GM20000 (cell line): ENCODE measurements around the gene COPS8.

ENCODE experiments used
- DNase-seq: peaks from one replicate; pipeline ENCODE4 v3.0.0; 2012; ENCODE audit warnings: low spot score
- CTCF ChIP-seq: IDR thresholded peaks from 2 replicates; pipeline ENCODE4 v1.5.1; 2012; ENCODE audit warnings: mild to moderate bottlenecking, control low read depth; ENCODE audit errors: extremely low read depth, missing control alignments

COPS8 gene

GRCh38 chr2:237048595-237048994, 37.1 kb upstream of the COPS8 start:
- DNase-seq, result no peak
- no peak for TF ChIP-seq CTCF

- DNase-seq, result no peak
- TF ChIP-seq CTCF, result no peak
Measured at GRCh38 chr2:237051861-237052260, 33.8 kb upstream of the COPS8 start.

GRCh38 chr2:237053066-237053465, 32.6 kb upstream of the COPS8 start:
- DNase-seq, result no peak
- no peak for TF ChIP-seq CTCF

GRCh38 chr2:237055386-237056100, 30.1 kb upstream of the COPS8 start:
- DNase-seq, result no peak
- TF ChIP-seq CTCF, result no peak

GRCh38 chr2:237056287-237056875, 29.3 kb upstream of the COPS8 start:
- DNase-seq, result no peak
- no peak for TF ChIP-seq CTCF

GRCh38 chr2:237057107-237057506, 28.6 kb upstream of the COPS8 start:
- TF ChIP-seq CTCF, result no peak
- DNase-seq, result no peak

GRCh38 chr2:237057893-237058300, 27.8 kb upstream of the COPS8 start:
- no peak for TF ChIP-seq CTCF
- DNase-seq, result peak; percentile 57
